Measurements from ENCODE around the gene ZNF280C.

GRCh38 chrX:130162094-130162735 lies 106.5 kb downstream of the ZNF280C start:
- TF ChIP-seq CTCF (IDR thresholded peaks at IDR 0.05; ENCODE audit: low read depth, low read length, missing input control): no peak
- no peak for TF ChIP-seq ATF3 (IDR thresholded peaks at IDR 0.05)
- no peak for TF ChIP-seq FOXA2 (IDR thresholded peaks at IDR 0.05)
- TF ChIP-seq SP1 (IDR thresholded peaks at IDR 0.05): no peak
- TF ChIP-seq MAX (IDR thresholded peaks at IDR 0.05): no peak

Measured in liver (tissue), 3 donors.